Stimulated activated CD4-positive, alpha-beta T cell treated with anti-CD3 and anti-CD28 coated beads, Interleukin-2, amount 100 ng/mL, for 24 hours (primary cell): ENCODE data around the gene RNMT.
"Not testable (repeated sequence)": the region's sequence is repeated elsewhere in the genome, so short reads cannot be mapped to it uniquely, and the experiment has no call there.

ENCODE experiments used
- DNase-seq, 2 donors: peaks; one replicate each; pipeline ENCODE4 v3.0.0-alpha.2; 2020

Gene RNMT

DNA sequence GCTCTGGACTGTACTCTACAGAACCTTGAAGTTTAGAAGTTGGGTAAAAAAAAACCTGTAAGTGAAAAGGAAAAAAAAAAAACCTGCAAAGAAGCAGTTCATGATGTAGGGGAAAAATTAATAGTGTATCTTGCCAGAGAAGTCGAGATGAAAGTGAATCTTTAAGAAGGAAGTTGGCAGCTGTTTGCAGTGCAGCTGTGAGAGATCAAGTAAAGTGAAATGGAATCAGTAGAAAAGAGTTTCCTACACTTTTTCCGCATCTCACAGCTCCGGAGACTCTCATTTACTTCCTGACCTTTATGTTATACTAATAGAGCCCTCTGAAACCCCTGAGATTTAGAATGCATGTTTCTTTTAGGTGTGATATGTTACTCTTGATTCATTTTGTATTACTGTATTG is 19.2 kb downstream of the RNMT start:
- DNase-seq, result no peak

DNA sequence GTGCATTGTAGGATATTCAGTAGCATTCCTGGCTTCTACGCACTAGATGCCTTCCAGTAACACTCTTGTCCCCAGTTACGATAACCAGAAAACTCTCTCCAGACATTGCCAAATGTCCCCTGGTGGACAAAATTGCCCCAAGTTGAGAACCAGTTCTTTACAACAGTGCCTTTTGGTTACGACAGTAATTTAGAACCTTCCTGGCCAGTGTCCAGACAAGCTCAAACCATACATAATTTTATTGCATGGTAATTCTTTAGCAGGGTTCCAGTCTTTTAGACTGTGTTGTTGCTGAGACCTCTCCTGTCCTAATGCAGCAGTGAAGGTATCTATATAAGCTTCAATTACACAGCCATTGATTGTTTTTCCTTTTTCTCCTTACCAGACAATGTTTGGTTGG is 20.2 kb downstream of the RNMT start:
- DNase-seq, result no peak

DNA sequence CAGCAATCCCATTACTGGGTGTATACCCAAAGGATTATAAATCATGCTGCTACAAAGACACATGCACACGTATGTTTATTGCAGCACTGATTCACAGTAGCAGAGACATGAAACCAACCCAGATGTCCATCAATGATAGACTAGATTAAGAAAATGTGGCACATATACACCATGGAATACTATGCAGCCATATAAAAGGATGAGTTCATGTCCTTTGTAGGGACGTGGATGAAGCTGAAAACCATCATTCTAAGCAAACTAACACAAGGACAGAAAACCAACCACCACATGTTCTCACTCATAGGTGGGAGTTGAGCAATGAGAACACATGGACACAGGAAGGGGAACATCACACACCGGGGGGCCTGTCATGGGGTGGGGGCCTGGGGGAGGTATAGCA is 25.1 kb downstream of the RNMT start:
- not testable (repeated sequence) for DNase-seq

DNA sequence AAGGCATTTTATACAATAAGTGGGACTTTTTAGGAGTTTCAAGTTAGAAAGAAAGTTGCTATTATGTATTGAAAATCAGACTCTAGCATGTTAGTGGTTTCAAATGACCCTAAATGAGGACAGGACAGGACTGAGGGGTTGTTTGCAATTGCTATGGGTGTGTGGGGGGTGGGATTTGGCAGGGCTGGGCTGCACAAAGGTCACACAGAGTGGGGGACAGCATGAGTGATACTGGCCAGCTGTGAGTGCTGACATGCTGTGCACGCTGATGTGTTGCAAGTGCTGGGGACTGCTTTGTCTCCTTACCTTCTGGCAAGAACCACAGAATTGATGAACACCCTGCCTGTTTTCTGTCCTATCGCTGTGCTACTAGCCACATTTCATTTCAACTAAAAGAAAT is 29.8 kb downstream of the RNMT start:
- no peak for DNase-seq

DNA sequence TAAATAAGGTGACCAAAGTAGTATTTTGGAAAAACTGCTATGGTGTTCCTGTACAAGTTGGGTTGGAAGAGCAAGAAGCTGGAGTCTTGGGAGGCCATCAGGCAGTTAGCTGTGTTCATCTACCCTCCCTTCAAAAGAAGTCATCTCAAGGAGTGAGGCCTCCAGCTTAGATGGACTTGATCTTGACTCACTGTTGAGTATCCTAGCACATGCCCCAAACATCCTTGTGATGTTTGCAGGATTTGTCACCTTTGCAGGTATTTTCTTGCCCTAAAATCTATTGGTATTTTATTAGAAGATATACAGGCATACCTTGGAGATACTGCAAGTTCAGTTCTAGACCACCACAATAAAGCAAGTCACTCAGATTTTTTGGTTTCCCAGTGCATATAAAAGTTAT is 30.2 kb downstream of the RNMT start:
- DNase-seq, result no peak

DNA sequence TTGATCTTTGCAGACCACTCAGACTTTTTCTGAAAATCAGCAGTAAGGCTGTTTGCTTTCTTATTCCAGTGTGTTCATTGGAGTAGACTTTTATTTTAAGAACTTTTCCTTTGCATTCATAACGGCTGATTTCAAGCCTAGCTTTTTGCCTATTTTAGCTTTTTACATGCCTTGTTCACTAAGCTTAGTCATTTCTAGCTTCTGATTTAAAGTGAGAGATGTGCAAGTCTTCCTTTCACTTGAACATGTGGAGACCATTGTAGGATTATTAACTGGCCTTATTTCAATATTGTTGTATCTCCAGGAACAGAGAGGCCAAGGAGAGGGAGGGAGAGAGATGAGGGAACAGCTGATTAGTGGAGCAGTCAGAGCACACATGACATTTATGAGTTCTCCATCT is 32.1 kb downstream of the RNMT start:
- DNase-seq, result no peak

DNA sequence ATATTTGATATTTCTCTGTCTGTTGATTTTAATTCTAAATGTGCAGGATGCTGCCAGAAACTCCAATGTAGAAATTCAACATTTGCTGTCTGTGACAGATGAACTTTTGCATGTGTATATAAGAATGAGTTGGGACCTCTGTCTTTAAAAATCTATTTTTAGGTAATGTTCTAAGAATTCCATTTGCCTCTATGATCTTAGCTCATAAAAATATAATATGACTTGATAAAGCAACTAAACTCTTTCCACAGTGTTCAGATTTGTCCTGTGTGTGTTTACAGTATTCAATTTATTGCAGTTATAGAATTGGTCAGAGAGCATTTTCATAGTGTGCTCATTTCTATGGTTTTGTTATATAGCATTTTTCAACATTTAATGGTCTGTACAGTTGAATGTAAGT is 33.6 kb downstream of the RNMT start:
- DNase-seq, result no peak

DNA sequence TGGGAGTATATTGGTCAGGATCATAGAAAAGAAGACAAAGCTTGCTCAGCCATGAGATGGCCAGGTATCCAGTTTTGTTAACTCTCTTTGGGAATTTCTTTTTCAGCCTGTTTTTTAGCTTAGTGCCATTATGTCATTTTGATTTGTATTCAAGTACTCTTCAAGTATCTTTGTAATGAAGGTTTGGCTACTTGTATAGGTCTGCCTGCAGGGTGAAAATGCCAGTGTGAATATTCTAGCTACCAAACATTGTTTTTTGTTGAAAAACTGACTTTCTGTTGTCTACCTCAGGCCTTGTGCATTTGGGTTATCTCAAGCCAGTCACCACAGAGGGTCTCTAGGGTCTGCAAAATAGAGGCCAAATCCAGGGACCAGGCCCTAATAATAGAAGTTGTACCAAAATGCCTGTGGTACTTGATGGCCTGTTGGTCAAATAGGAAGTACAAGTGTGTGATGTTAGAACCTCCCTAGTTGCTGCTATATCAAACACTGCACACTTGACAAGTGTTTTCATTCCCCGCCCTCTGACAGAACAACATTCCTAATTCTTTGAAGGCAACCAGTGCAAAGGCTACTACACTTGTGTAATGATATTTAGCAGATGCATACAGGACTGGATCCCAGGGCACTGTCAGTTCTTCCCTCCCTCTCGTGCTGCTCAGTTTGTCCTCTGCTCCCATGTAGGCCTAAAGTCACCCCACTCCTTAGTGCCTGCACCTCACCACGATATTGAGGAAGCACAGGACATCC is 36.4 kb downstream of the RNMT start:
- no peak for DNase-seq

DNA sequence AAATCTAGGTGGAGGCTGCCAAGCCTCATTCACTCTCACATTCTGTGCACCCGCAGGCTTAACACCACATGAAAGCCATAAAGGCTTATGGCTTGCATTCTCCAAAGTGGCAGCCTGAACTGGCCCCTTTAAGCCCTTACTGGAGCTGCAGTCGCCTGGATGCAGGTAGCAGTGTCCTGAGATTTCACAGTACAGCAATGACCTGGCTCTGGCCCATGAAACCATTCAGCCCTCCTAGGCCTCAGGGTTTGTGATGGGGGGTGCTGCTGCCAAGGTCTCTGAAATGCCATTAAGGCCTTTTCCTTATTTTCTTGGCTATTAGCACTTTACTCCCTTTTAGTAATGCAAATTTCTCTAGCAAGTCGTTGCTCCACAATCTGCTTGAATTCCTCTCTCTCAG is 48.6 kb downstream of the RNMT start:
- DNase-seq, result no peak

DNA sequence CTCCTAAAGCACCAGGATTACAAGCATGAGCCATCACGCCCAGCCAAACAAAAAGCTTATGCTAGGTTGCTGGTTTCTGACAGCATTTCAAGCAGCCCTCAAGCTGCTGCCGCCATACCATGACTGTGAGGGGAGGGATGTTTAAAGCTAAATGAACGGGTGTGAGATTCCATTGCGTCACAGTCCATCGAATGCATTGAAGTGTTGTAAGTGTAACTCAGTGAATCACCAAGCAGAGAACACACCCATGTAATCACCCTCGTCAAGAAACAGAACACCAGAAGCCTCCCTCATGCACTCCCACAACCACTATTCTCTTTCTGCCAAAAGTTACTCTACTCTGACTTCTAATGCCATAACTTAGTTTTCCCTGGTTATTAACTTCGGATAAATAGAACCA is 64.7 kb downstream of the RNMT start:
- no peak for DNase-seq

DNA sequence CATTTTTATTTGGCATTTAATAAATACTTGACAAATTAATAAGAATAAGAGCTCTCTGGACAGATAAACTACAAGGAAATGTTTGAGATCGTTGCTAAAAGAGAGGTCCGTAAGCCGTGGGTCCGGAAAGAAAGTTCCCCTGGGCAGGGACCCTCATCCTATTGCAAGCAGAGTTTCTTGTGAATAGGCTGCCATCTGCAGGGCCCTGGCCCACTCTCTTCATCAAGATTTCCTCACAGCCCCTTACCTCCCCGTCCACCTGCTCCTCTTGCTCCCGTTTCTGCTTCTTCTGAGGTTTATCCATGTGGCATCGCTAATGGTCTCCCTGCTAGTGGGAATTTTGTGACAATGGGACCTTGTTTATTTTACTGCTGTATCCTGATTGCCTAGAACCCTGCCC is 67.3 kb downstream of the RNMT start:
- no peak for DNase-seq

DNA sequence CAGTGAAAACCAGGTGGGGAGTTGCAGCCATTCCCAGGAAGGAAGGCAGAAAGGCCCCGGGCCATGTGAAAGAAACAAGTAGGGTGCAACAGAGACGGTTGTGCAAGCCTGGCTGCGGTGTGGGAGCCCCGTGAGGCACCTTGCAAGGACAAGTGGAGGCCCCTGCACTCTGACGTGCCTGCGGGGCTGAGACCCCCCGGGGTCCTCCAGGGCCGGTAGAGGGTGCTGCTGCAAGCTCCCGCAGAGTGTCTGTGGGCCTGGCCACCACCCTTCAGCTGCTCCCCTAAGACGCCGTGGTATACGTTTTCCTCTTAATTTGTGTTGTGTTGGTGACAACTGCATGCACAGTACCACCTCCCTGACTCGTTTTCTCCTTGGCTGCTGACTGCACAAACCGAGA is 70.0 kb downstream of the RNMT start:
- DNase-seq, result no peak

DNA sequence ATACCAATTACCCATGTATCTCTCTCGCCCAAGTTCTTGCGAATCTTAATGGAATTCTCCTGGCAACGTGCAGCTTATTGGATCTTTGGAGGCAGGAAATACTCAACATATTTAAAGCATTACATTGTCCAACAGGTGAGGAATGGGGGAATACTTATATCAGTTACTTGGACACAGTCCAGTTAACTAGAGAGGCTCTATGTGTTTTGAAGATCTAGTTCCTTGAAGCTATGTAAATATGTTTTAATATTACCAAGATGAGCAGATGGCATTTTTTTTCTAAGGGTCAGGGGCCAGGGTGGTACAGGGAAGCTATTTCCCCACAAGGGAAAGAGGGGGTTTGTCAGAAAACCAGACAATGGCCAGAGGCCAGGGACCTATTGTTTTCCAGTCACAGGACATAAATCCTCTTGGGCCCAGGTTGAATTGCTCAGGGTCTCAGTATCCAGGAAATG is 70.7 kb downstream of the RNMT start:
- DNase-seq, result no peak

DNA sequence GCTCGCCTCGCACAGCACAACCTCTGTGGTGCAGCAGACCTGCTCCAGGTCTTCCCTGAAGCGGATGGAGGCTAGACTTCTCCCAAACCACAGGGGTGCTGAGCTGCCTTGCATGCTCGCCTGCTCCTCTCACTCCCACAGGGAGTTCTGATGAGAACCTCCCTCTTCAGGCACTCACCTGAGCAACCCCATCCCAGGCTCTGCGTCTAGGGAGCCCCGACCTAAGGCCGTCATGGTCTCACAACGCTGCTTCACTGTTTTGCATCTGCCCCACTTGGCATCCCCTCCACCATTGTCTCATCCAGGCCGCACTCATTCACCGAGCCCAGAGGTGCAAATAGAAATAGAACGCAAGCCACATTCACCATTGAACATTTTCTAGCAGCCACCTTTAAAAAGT is 72.9 kb downstream of the RNMT start:
- DNase-seq, result no peak

DNA sequence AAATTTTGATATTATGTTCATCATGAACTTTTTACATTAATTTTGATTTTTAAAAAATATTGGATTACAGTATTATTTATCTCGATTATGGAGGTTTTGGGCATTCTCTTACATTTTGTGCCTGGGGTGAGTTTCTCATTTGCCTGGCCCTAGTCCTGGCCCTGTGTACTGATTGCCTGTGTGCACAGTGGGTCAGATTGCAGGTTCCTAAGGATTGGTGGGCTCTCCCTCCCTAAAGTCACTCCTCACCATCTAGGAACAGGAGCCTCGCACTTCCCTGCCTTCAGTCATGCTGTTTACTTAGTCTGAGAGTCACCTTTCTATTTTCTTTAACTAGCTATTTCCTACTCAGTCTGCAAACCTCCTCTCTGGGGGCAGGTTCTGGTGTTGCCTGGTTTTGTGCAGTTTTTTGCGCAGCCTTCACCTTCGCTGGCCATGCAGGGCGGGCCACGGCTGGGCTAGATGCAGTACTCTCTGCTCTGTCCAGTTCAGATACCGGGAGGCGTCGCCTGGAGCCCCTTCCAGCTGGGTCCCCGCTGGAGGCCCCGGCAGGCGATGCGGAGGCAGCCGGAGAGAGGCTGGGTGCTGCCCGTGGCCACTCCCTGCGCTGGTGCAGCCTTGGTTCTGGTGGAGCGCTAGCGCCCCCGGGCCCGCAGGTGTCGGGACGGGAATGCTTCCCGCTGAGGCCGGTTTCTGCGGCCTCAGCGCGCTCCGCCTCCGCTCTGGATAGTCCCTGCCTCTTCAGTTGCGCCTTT is 74.2 kb downstream of the RNMT start:
- peak; percentile 33 to 67 for DNase-seq

DNA sequence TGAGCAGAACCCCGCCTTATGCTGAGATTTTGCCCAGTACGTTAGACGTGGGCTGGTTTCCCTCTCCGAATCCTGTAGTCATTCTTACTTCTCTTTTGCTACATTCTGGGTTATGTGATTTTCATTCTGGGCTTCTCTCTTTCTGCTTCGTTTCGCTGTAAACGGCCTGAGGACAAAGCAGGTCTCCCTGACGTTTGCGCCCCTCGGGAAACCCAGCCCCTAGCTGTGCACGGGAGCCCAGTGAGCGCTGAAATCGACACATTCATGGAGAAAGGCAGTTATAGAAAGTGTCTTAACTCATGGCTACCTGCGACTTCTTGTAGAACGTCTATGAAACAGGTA is 74.8 kb downstream of the RNMT start:
- DNase-seq, result no peak

DNA sequence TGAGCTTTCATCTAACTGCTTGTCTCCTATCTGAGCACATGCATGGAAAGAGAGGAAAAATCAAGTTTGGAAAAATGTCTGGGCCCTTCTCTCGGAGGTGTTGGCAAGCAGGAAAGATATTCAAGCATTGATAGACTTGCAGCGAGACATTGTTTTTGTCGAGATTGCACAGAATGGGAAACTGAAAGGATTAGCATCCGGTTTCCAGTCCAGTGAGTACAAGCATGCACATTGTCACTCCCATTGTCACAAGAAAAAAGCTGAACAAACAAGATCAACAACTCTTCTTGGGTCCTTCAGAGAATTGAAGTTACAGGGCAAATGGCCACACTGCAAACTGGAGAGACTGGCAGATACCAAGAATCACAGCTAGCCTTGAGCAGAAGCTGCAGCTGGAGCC is 77.8 kb downstream of the RNMT start:
- DNase-seq, result no peak

DNA sequence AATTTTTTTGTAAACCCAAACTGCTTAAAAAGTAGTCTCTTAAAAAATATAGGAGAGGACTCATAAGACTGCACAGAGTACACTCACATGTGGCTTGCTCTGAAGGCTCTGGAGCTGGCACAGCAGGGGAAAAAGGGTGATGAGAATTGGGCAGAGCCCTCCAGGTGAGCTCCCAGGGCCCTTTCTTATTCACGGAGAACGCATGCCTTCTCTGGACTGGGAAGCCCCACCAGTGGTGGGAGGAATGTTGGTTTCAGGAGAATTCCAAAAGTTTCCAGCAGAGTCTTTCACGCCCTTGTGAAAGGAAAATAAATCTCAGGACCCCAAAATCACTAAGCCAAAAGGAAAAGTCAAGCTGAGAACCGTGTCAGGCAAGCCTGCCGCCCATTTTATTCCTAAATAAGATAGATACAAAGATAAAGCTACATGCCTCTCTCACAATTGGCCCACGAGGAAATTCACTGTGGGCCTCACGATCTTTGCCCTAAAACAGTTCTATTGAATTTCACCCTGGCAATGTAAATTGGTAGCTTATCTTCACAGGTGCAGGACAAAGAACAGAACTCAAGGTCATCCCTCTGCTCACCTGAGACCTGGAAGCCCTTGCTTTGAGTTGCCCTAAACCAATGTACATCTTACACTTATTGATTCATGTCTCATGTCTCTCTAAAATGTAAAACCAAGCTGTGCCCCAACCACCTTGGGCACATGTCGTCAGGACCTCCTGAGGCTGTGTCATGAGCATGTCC is 82.0 kb downstream of the RNMT start:
- DNase-seq, result no peak

DNA sequence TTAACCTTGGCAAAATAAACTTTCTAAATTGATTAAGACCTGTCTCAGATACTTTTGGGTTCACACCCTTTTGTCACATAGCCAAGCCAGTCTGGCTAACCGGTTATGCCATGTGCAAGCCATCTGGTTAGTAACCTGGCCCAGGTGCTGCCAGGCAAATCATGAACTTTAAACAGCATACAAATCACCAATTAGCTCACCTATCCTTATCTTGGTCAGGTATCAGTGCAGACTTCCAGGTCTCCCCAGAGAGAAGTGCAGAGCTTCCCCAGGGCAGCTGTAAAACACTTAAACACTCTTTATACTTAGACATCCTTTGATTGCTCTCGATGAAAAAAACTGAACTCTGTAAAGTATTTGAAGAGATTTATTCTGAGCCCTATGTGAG is 82.6 kb downstream of the RNMT start:
- no peak for DNase-seq

DNA sequence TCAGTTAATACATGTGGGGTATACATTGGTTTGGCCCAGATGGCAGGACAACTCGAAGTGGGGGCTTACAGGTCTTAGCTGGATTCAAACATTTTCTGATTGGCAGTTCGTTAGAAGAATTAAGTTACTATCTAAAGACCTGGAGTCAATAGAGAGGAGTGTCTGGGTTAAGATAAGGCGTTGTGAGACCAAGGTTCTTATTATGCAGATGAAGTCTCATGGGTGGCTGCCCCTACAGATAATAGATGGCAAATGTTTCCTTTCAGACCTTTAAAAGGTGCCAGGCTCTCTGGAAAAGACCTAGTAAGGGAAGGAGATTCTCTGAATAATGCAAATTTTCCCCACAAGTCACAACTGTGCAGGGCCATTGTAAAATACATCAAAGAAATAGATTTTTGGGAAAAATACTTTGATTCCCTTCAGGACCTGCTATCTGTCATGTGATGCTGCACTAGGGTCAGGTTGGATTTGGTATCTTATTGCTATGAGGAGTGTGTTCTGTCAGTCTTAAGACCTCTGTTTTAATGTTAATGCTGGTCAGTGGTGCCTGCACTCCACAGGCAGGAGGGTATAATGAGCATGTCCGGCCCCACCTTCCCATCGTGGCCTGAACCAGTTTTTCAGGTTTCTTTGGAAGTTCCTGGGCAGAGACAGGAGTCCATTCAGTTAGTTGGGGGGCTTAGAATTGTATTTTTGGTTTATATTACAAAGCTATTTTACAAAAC is 83.2 kb downstream of the RNMT start:
- DNase-seq, result no peak

DNA sequence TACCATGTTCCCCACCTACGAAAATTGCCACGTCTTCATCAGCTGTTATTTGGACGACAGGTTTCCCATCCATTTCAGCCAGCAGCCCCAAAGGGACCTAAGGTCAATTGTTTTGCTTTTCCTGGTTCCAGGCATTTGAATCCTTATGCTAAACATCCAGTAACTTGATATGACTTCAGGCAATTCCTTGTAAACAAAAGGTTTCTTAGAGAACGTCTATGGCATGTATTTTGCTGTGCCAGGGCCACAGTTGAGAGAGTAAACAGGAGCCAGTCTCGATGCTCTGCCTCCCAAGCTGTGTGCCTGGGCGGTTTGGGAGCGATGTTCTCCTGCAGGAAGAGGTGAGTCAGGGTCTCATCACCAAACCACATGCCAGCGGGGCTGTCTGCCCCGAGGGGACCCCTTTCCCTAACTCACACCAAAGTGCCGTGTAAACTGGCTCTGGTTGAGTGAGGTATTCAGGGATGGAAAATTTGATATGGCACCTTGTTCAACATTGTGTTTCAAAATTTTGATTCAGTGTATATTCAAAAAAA is 84.5 kb downstream of the RNMT start:
- no peak for DNase-seq

DNA sequence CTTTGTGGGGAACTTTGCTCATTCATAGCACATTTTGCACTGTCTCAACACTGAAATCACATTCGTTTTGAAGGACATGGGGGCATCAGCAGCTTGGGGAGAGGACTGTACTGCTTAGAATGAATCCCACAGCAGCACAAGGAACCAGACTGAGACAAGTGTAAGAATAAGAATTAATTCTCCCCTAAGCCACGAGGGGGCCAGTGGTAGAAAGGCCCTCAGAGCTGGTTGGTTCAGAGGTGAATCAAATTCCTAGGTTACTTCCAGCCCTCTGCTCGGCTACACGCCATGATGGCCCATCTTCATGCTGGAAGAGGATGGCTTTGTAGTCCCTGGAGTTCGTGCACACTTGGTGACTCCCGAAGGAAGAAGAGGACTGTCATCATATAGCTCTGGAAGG is 85.5 kb downstream of the RNMT start:
- DNase-seq, result no peak

DNA sequence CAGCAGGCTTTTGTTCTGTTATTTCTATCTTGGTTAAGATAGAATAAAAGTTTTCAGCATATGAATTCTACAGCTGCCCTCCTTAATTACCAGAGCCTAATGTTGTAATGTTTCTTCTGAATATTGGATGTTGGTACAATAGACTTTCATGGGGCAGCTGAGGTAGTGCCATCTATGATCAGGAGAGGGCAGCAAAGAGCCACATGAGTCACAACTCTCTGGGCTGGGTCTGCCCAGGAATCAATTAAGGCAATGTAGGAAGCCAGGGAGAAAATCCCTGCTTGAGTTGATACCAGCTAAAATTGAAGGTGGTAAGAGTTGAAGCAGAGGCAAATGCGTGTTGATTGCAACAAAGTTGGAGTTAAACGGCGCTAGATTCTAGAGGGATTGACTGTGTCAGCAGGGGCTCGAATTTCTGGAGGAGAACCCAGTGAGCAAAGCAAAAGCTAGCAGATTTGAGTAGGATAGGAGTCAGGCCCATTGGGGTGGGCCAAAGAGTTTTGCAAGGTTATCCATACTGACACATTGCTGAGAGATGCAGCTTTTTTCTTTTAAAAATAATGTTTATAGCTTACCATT is 86.9 kb downstream of the RNMT start:
- peak; percentile 66 to 72 for DNase-seq
